Erythroblast (primary cell): ENCODE results near the gene TMEM80.

ENCODE experiments used
- GATA1 ChIP-seq: IDR thresholded peaks from 2 replicates; pipeline ENCODE4 v1.6.1; 2011; ENCODE audit warnings: low read depth, mild to moderate bottlenecking, control low read depth, low read length, moderate library complexity
- POLR2A ChIP-seq: IDR thresholded peaks from 2 replicates; pipeline ENCODE4 v1.6.1; 2011; ENCODE audit warnings: mild to moderate bottlenecking, low read length

DNA sequence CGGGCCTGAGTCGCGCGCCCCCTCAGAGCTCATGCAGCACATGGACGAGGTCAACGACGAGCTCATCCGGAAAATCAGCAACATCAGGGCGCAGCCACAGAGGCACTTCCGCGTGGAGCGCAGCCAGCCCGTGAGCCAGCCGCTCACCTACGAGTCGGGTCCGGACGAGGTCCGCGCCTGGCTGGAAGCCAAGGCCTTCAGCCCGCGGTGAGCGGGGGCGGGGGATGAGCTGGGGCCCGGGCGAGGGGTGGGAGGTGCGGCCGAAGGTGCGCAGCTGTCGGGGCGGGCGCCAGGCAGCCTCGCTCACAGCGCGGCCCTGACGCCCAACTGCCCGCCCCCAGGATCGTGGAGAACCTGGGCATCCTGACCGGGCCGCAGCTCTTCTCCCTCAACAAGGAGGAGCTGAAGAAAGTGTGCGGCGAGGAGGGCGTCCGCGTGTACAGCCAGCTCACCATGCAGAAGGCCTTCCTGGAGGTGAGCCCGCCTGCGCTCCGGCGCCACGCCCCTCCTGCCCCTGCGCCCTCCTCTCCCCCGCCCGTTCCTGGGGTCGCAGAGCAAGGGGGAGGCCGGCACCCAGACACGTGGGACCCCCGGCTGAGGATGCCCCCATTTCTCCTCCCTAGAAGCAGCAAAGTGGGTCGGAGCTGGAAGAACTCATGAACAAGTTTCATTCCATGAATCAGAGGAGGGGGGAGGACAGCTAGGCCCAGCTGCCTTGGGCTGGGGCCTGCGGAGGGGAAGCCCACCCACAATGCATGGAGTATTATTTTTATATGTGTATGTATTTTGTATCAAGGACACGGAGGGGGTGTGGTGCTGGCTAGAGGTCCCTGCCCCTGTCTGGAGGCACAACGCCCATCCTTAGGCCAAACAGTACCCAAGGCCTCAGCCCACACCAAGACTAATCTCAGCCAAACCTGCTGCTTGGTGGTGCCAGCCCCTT lies 30.9 kb downstream of the TMEM80 start:
- no peak for TF ChIP-seq POLR2A
- TF ChIP-seq GATA1: no peak
